Measurements from ENCODE around the gene PRIM2. TPM values are rescaled to one million over a fixed set of nuclear protein-coding genes. Genes with fewer than 3 reads are reported as not detected.
"Not testable (repeated sequence)": the region's sequence is repeated elsewhere in the genome, so short reads cannot be mapped to it uniquely, and the experiment has no call there.

PRIM2 gene
- total RNA-seq, 2 donors from 2014 or later, result 13.5 to 16.6 TPM

DNA sequence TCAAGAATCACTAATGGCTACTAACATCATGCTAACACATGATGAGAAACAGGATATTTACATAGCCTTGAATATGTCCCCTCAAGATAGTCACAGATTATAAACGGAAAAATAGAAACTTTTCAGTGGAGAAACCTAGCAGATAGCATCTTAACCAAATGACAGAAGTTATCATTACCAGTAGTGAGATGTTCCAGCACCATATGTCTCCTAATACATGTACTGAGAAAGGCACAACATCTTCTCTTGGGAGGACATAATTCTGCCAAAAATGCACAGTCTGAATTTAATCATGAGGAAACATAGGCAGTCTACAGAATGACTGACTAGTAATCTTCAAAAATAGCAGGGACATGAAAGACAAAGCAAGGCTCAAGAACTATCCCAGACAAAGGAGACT, 19.9 kb upstream of the PRIM2 start:
- Mint-ChIP-seq H3K36me3 (ENCODE audit: low read depth) (no peaks in the 10 kb centered on the region), H3K4me3 (no peak overlapping the region), H3K27ac (no peak overlapping the region), H3K4me1 (peaks cover 3% of the 10 kb centered on the region), H3K27me3 (peaks cover 7% of the 10 kb centered on the region)
- H3K9me3 ChIP-seq (ENCODE audit: control insufficient read depth, low read length, poor library complexity, severe bottlenecking), result no peaks in the 10 kb centered on the region
- no peak for DNase-seq
- ATAC-seq, result no peak

DNA sequence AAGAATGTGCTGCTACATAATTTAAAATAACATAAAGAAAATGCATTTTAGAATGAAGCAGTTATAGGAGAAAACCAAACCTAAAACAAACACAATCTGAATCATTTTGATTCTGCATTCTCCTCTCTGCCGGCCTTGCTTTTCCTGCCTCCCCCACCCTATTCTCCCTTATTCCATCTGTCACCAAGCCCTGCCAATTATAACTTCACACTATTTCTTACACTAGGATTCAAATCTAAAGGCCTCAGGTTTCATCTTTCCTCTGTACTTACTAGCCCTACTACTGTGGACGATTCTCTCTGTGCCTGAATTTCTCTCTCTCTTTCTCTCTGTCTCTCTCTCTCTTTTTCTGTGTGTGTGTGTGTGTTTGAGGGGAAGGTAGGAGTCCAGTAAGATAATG, 18.7 kb upstream of the PRIM2 start:
- DNase-seq, result no peak
- Mint-ChIP-seq H3K4me3 (no peak overlapping the region), H3K36me3 (ENCODE audit: low read depth) (no peaks in the 10 kb centered on the region), H3K27me3 (peaks cover 8% of the 10 kb centered on the region), H3K27ac (peak overlapping the region; percentile 19), H3K4me1 (peaks cover 3% of the 10 kb centered on the region)
- ATAC-seq, result no peak
- H3K9me3 ChIP-seq (ENCODE audit: control insufficient read depth, low read length, poor library complexity, severe bottlenecking), result no peaks in the 10 kb centered on the region

GRCh38 chr6:57301757-57302156, 15.7 kb upstream of the PRIM2 start:
- Mint-ChIP-seq H3K27me3 (peaks cover 33% of the 10 kb centered on the region), H3K4me3 (no peak overlapping the region), H3K27ac (no peak overlapping the region), H3K4me1 (peaks cover 3% of the 10 kb centered on the region), H3K36me3 (ENCODE audit: low read depth) (no peaks in the 10 kb centered on the region)
- DNase-seq (no peak), ATAC-seq (no peak)
- H3K9me3 ChIP-seq (ENCODE audit: control insufficient read depth, low read length, poor library complexity, severe bottlenecking), result no peaks in the 10 kb centered on the region

DNA sequence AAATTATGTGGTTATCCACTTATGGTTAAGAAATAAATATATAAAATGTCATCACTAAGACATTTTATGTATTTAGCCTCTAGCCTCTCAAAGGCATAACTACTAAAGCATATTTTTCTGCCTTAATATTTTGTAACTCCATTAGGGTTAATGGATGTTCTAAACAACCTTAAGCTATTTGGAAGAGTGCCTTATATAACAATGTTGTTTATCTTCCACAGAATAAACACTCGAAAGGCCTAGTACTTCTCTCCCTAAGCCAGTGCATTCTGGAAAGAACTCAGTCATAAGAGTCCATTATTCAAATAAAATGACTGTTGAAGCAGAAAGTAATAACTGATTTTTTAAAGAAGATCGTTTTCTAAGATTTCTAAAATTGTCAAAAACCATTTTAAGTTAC, 15.0 kb upstream of the PRIM2 start:
- H3K27ac Mint-ChIP-seq, result no peak overlapping the region
- ATAC-seq, result no peak
- peaks cover 3% of the 10 kb centered on the region for H3K4me1 Mint-ChIP-seq
- no peaks in the 10 kb centered on the region for H3K9me3 ChIP-seq (ENCODE audit: control insufficient read depth, low read length, poor library complexity, severe bottlenecking)
- DNase-seq, result no peak
- no peak overlapping the region for H3K4me3 Mint-ChIP-seq
- no peaks in the 10 kb centered on the region for H3K36me3 Mint-ChIP-seq (ENCODE audit: low read depth)
- peaks cover 36% of the 10 kb centered on the region for H3K27me3 Mint-ChIP-seq

DNA sequence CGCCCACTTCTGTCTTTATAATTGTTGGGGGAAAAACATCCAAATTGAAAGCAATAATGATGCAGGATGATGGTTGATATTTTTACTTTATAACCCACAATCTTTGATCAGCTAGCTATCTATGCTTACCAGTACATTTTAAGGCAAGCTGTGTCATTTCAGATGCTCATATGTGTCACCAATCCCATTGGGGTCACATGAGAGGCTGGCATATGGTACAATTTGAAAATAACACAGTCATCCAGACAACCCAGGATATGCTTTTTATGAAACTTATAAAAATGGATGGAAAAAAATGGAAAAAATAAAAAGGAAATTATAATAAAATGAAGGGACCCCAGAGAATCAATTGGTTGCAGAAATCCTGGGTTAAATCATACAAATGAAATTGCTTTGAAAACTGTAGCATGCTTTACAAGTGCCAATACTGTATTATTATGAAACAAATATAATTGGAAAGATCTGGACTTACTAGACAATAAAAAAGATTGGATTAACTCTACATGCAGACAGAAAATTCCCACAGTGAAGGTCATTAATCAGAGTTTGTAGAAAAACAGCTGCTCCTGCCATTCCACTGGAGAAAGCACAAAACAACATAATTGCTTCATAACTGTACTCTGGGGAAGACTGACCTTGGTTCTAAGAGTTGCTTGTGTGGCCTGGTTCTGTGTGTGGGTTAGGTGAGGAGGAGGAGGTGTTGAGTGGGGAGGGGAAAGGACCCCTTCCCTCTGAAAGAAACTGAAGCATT, 13.3 kb upstream of the PRIM2 start:
- DNase-seq (no peak), ATAC-seq (no peak)
- H3K9me3 ChIP-seq (ENCODE audit: control insufficient read depth, low read length, poor library complexity, severe bottlenecking), result no peaks in the 10 kb centered on the region
- H3K4me3 Mint-ChIP-seq, result no peak overlapping the region
- H3K27me3 Mint-ChIP-seq, result peaks cover 46% of the 10 kb centered on the region
- no peak overlapping the region for H3K27ac Mint-ChIP-seq
- no peaks in the 10 kb centered on the region for H3K36me3 Mint-ChIP-seq (ENCODE audit: low read depth)
- no peaks in the 10 kb centered on the region for H3K4me1 Mint-ChIP-seq

GRCh38 chr6:57305107-57305506, 12.3 kb upstream of the PRIM2 start:
- H3K27ac Mint-ChIP-seq, result no peak overlapping the region
- H3K9me3 ChIP-seq (ENCODE audit: control insufficient read depth, low read length, poor library complexity, severe bottlenecking), result no peaks in the 10 kb centered on the region
- H3K4me3 Mint-ChIP-seq, result no peak overlapping the region
- DNase-seq (no peak), ATAC-seq (no peak)
- no peaks in the 10 kb centered on the region for H3K36me3 Mint-ChIP-seq (ENCODE audit: low read depth)
- H3K4me1 Mint-ChIP-seq, result no peaks in the 10 kb centered on the region
- H3K27me3 Mint-ChIP-seq, result peaks cover 46% of the 10 kb centered on the region

- no peaks in the 10 kb centered on the region for H3K36me3 Mint-ChIP-seq (ENCODE audit: low read depth)
- H3K9me3 ChIP-seq (ENCODE audit: control insufficient read depth, low read length, poor library complexity, severe bottlenecking), result no peaks in the 10 kb centered on the region
- H3K27me3 Mint-ChIP-seq, result peaks cover 46% of the 10 kb centered on the region
- H3K4me3 Mint-ChIP-seq, result no peak overlapping the region
- H3K27ac Mint-ChIP-seq, result no peak overlapping the region
- ATAC-seq (no peak), DNase-seq (no peak)
- H3K4me1 Mint-ChIP-seq, result no peaks in the 10 kb centered on the region
Observed at GRCh38 chr6:57305761-57306160, 11.7 kb upstream of the PRIM2 start.

DNA sequence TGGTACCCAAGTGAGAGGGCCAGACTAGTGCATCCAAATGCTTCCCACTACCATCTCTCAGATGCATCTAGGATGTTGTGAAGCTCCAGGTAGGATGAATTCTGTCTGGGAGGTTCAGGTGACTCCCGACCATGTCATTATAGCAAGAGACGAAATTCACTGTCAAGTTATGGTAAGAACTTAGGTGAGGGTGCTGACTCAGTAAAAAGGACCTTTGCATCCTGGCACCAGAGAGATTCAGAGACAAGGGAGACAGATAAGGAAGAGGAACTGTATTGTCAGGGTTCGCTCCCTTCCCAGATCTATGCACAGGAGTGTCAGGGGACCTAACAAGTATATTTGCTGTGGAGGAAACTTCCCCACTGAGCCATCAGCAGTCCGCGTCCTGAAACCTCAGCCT, 11.2 kb upstream of the PRIM2 start:
- no peak for ATAC-seq
- H3K27ac Mint-ChIP-seq, result no peak overlapping the region
- no peaks in the 10 kb centered on the region for H3K9me3 ChIP-seq (ENCODE audit: control insufficient read depth, low read length, poor library complexity, severe bottlenecking)
- no peak for DNase-seq
- H3K4me1 Mint-ChIP-seq, result no peaks in the 10 kb centered on the region
- H3K27me3 Mint-ChIP-seq, result peaks cover 41% of the 10 kb centered on the region
- no peaks in the 10 kb centered on the region for H3K36me3 Mint-ChIP-seq (ENCODE audit: low read depth)
- H3K4me3 Mint-ChIP-seq, result no peak overlapping the region

GRCh38 chr6:57307850-57308249, 9.6 kb upstream of the PRIM2 start:
- no peaks in the 10 kb centered on the region for H3K36me3 Mint-ChIP-seq (ENCODE audit: low read depth)
- no peaks in the 10 kb centered on the region for H3K4me1 Mint-ChIP-seq
- no peak overlapping the region for H3K4me3 Mint-ChIP-seq
- H3K27ac Mint-ChIP-seq, result no peak overlapping the region
- H3K9me3 ChIP-seq (ENCODE audit: control insufficient read depth, low read length, poor library complexity, severe bottlenecking), result no peaks in the 10 kb centered on the region
- DNase-seq (no peak), ATAC-seq (no peak)
- H3K27me3 Mint-ChIP-seq, result peaks cover 39% of the 10 kb centered on the region

GRCh38 chr6:57308755-57309154, 8.7 kb upstream of the PRIM2 start:
- H3K27ac Mint-ChIP-seq; ATAC-seq; DNase-seq; H3K9me3 ChIP-seq (ENCODE audit: control insufficient read depth, low read length, poor library complexity, severe bottlenecking); H3K4me1 Mint-ChIP-seq; H3K36me3 Mint-ChIP-seq (ENCODE audit: low read depth); H3K4me3 Mint-ChIP-seq: not testable (repeated sequence)
- H3K27me3 Mint-ChIP-seq, result peaks cover 38% of the 10 kb centered on the region

- not testable (repeated sequence) for H3K9me3 ChIP-seq (ENCODE audit: control insufficient read depth, low read length, poor library complexity, severe bottlenecking); DNase-seq; H3K4me3 Mint-ChIP-seq; ATAC-seq; H3K27ac Mint-ChIP-seq; H3K4me1 Mint-ChIP-seq; H3K36me3 Mint-ChIP-seq (ENCODE audit: low read depth)
- peaks cover 24% of the 10 kb centered on the region for H3K27me3 Mint-ChIP-seq
Observed at GRCh38 chr6:57310095-57310816, 7.2 kb upstream of the PRIM2 start.

DNA sequence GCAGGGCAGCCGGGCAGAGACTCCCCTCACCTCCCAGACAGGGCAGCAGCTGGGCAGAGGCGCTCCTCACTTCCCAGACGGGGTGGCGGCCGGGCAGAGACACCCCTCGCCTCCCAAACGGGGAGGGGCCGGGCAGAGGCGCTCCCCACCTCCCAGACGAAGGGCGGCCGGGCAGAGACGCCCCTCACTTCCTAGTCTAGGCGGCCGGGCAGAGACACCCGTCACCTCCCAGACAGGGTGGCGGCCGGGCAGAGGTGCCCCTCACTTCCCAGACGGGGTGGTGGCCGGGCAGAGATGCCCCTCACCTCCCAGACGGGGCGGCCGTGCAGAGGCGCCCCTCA, 6.6 kb upstream of the PRIM2 start:
- H3K36me3 Mint-ChIP-seq (ENCODE audit: low read depth), result no peaks in the 10 kb centered on the region
- H3K4me3 Mint-ChIP-seq, result no peak overlapping the region
- H3K27ac Mint-ChIP-seq, result no peak overlapping the region
- no peaks in the 10 kb centered on the region for H3K4me1 Mint-ChIP-seq
- DNase-seq (no peak), ATAC-seq (no peak)
- H3K9me3 ChIP-seq (ENCODE audit: control insufficient read depth, low read length, poor library complexity, severe bottlenecking), result no peaks in the 10 kb centered on the region
- peaks cover 21% of the 10 kb centered on the region for H3K27me3 Mint-ChIP-seq

- H3K36me3 Mint-ChIP-seq (ENCODE audit: low read depth); ATAC-seq; H3K4me3 Mint-ChIP-seq; H3K9me3 ChIP-seq (ENCODE audit: control insufficient read depth, low read length, poor library complexity, severe bottlenecking); H3K4me1 Mint-ChIP-seq; DNase-seq; H3K27ac Mint-ChIP-seq: not testable (repeated sequence)
- H3K27me3 Mint-ChIP-seq, result peaks cover 14% of the 10 kb centered on the region
Observed at GRCh38 chr6:57311300-57312003, 6.0 kb upstream of the PRIM2 start.

Measured in T-helper 17 cell (primary cell).